Vagina (tissue), 2 donors: ENCODE measurements around the gene FIGN. TPM values are rescaled to one million over a fixed set of nuclear protein-coding genes. Genes with fewer than 3 reads are reported as not detected.

Experiments
- DNase-seq, 2 donors: peaks; one replicate each; pipeline ENCODE4 v3.0.0-alpha.2; 2017; ENCODE audit errors: extremely low spot score in 2 of 2
- H3K27ac ChIP-seq: fragments of 200-600 bp; sonication (generic); one replicate; pipeline ENCODE4 v1.5.1; 2019
- H3K27me3 ChIP-seq: fragments of 200-600 bp; sonication (generic); one replicate; pipeline ENCODE4 v1.5.1; 2019
- H3K36me3 ChIP-seq, 2 donors: fragments of 200-600 bp; sonication (generic); one replicate each; pipeline ENCODE4 v1.5.1; 2017 to 2019
- H3K4me1 ChIP-seq: fragments of 200-600 bp; sonication (generic); one replicate; pipeline ENCODE4 v1.5.1; 2019
- H3K4me3 ChIP-seq, 2 donors: fragments of 200-600 bp; sonication (generic); 1 replicate in 1 of 2; 2 replicates in 1 of 2; pipeline ENCODE4 v1.5.1; 2016 to 2019
- H3K9me3 ChIP-seq: fragments of 200-600 bp; sonication (generic); one replicate; pipeline ENCODE4 v1.5.1; 2019
- CTCF ChIP-seq, 3 experiments: fragments of 450-650 bp in 2 of 3; fragments of 200-600 bp in 1 of 3; sonication (generic) in 1 of 3; IDR thresholded peaks; one replicate each; pipeline ENCODE4 v1.5.1; 2017 to 2019; ENCODE audit warnings: antibody characterized with exemption in 3 of 3, mild to moderate bottlenecking in 2 of 3, moderate library complexity in 2 of 3
- POLR2A ChIP-seq, 2 donors: fragments of 450-650 bp; IDR thresholded peaks; one replicate each; pipeline ENCODE4 v1.6.1; 2017; ENCODE audit warnings: antibody characterized with exemption in 2 of 2, mild to moderate bottlenecking in 2 of 2, moderate library complexity in 2 of 2
- POLR2AphosphoS5 ChIP-seq, 2 donors: sonication (generic); formaldehyde crosslinking; IDR thresholded peaks; one replicate each; pipeline ENCODE4 v1.9.0; 2017; ENCODE audit warnings: antibody characterized with exemption in 2 of 2, mild to moderate bottlenecking in 2 of 2, low read depth in 1 of 2; ENCODE audit not compliant: insufficient read depth in 1 of 2
- intact Hi-C: fragments of 100-400 bp; cut with DNase I; formaldehyde crosslinking; loops from one replicate; pipeline ENCODE4 v1.15.1; 2023
- total RNA-seq: library from RNA; depleted of rRNA; stranded (reverse); fragments of >200 nt; gene quantifications from one replicate; pipeline ENCODE4 v1.2.3, GENCODE V29; 2016

Gene FIGN
- total RNA-seq, 1 donor from 2014 or later: 3.2 TPM

DNA sequence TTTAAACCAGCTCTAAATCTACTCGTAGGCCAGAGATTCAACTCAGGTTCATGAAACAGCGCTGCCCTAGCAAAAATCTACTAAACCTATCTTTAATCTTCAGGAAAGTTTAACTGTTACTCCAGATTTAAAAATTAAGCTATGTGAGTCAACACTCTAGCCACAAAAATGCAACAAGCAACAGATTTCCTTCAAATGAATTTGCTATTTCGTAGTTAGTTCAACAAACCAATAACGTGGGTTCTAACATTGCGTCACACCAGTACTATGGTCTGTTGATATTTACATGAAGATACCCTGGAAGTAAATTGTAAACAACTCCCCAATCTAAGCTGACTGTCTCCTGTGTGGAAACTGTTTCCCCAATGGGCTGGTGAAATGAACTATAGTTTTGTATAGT is 71.2 kb downstream of the FIGN start:
- no peak overlapping the region for H3K4me3 ChIP-seq
- no peaks in the 10 kb centered on the region for H3K36me3 ChIP-seq
- TF ChIP-seq CTCF (IDR thresholded peaks at IDR 0.05) (no peak), POLR2AphosphoS5 (IDR thresholded peaks at IDR 0.05; ENCODE audit: insufficient read depth in 1 of 2, low read depth in 1 of 2) (no peak), POLR2A (IDR thresholded peaks at IDR 0.05) (no peak)
- DNase-seq: no peak
- no peaks in the 10 kb centered on the region for H3K9me3 ChIP-seq
- H3K4me1 ChIP-seq: no peaks in the 10 kb centered on the region
- no peak overlapping the region for H3K27ac ChIP-seq
- intact Hi-C loops: no loop called here
- H3K27me3 ChIP-seq: no peaks in the 10 kb centered on the region

DNA sequence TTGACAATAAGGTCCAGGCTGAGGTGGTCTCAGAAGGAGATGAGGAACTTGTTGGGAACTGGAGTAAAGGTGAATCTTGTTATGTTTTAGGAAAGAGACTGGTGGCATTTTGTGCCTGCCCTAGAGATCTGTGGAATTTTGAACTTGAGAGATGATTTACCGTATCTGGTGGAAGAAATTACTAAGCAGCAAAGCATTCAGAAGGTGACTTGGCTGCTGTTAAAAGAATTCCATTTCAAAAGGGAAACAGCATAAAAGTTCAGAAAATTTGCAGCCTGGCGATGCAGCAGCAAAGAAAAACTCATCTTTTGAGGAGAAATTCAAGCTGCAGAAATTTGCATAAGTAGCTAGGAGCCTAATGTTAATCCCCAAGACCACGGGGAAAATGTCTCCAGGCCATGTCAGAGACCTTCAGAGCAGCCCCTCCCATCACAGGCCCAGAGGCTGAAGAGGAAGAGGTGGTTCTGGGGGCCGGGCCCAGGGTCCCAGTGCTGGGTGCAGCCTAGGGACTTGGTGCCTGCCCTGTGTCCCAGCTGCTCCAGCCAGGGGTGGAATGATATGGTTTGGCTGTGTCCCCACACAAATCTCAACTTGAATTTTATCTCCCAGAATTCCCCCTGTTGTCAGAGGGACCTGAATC is 73.5 kb downstream of the FIGN start:
- Histone ChIP-seq H3K36me3 (no peaks in the 10 kb centered on the region), H3K9me3 (no peaks in the 10 kb centered on the region), H3K4me1 (no peaks in the 10 kb centered on the region), H3K27ac (no peak overlapping the region), H3K4me3 (no peak overlapping the region), H3K27me3 (no peaks in the 10 kb centered on the region)
- no peak for TF ChIP-seq POLR2AphosphoS5 (IDR thresholded peaks at IDR 0.05; ENCODE audit: insufficient read depth in 1 of 2, low read depth in 1 of 2)
- no peak for TF ChIP-seq POLR2A (IDR thresholded peaks at IDR 0.05)
- TF ChIP-seq CTCF (IDR thresholded peaks at IDR 0.05): no peak
- DNase-seq: no peak
- intact Hi-C loops: no loop called here

DNA sequence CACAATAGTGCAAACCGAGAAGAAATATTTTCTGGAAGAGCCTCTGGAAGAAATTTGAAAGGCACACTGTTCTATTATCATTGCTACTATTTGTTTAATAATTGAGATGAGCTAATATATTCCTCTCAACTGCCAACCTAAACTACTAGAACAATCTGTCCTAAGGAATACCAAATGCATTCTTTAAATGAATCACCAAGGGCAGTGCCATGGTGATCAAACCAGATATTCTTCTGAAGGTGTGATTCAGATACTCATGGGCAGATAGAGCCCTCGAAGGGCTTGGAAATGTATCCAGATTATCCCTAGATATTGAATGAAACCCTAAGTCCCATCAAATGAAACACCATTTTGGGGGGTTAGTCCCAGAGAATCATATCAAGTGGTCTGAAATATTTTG is 76.6 kb downstream of the FIGN start:
- Histone ChIP-seq H3K36me3 (no peaks in the 10 kb centered on the region), H3K4me3 (no peak overlapping the region), H3K4me1 (no peaks in the 10 kb centered on the region), H3K9me3 (no peaks in the 10 kb centered on the region), H3K27me3 (no peaks in the 10 kb centered on the region), H3K27ac (no peak overlapping the region)
- TF ChIP-seq POLR2A (IDR thresholded peaks at IDR 0.05) (no peak), CTCF (IDR thresholded peaks at IDR 0.05) (no peak), POLR2AphosphoS5 (IDR thresholded peaks at IDR 0.05; ENCODE audit: insufficient read depth in 1 of 2, low read depth in 1 of 2) (no peak)
- intact Hi-C loops: no loop called here
- DNase-seq: no peak

DNA sequence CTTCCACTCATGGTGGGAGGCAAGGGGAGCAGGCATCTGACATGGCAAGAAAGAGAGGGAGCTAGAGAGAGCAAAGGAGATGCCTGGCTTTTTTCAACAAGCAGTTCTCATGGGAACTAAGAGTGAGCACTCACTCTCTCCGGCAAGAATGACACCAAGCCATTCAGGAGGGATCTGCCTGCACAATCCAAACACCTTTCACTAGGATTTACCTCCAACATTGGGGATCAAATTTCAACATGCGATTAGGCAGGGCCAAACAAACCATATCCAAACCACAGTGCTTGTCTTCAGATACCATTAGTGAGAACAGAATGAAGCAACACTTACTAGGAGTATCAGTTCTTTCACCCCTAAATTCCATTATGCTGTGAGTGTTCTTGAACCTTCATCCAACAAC is 77.3 kb downstream of the FIGN start:
- Histone ChIP-seq H3K27ac (no peak overlapping the region), H3K4me3 (no peak overlapping the region), H3K9me3 (no peaks in the 10 kb centered on the region), H3K4me1 (no peaks in the 10 kb centered on the region), H3K36me3 (no peaks in the 10 kb centered on the region), H3K27me3 (no peaks in the 10 kb centered on the region)
- intact Hi-C loops: no loop called here
- DNase-seq: no peak
- no peak for TF ChIP-seq POLR2A (IDR thresholded peaks at IDR 0.05)

GRCh38 chr2:163657281-163657656 is 78.5 kb downstream of the FIGN start:
- no peak for TF ChIP-seq POLR2A (IDR thresholded peaks at IDR 0.05)
- TF ChIP-seq POLR2AphosphoS5 (IDR thresholded peaks at IDR 0.05; ENCODE audit: insufficient read depth in 1 of 2, low read depth in 1 of 2): no peak
- TF ChIP-seq CTCF (IDR thresholded peaks at IDR 0.05): no peak
- Histone ChIP-seq H3K4me3 (no peak overlapping the region), H3K27me3 (no peaks in the 10 kb centered on the region), H3K27ac (no peak overlapping the region), H3K36me3 (no peaks in the 10 kb centered on the region), H3K9me3 (no peaks in the 10 kb centered on the region), H3K4me1 (no peaks in the 10 kb centered on the region)
- intact Hi-C loops: no loop called here
- DNase-seq: no peak
